GOT3 (cell line): ENCODE measurements around the gene TSTD2.
"Not testable (repeated sequence)": the region's sequence is repeated elsewhere in the genome, so short reads cannot be mapped to it uniquely, and the experiment has no call there.

ENCODE experiments used
- DNase-seq: peaks from one replicate; lab custom pipeline; 2025; ENCODE audit warnings: mixed read lengths; lab: John Stamatoyannopoulos, UW

TSTD2 gene

GRCh38 chr9:97630591-97630990 lies 2.6 kb downstream of the TSTD2 start:
- no peak for DNase-seq

GRCh38 chr9:97629156-97629555 lies 4.0 kb downstream of the TSTD2 start:
- DNase-seq: no peak

GRCh38 chr9:97628668-97629067 lies 4.5 kb downstream of the TSTD2 start:
- DNase-seq: no peak

- DNase-seq: no peak
Observed at GRCh38 chr9:97627624-97628023, 5.5 kb downstream of the TSTD2 start.

GRCh38 chr9:97625620-97626019 lies 7.5 kb downstream of the TSTD2 start:
- DNase-seq: no peak

- no peak for DNase-seq
Observed at GRCh38 chr9:97623946-97624345, 9.2 kb downstream of the TSTD2 start.

GRCh38 chr9:97622483-97622882 lies 10.7 kb downstream of the TSTD2 start:
- DNase-seq: not testable (repeated sequence)

- DNase-seq: not testable (repeated sequence)
Observed at GRCh38 chr9:97620063-97620462, 13.1 kb downstream of the TSTD2 start.

- no peak for DNase-seq
Observed at GRCh38 chr9:97617939-97618416, 15.2 kb downstream of the TSTD2 start.

- DNase-seq: no peak
Observed at GRCh38 chr9:97615439-97616072, 17.6 kb downstream of the TSTD2 start.

GRCh38 chr9:97604901-97605645 lies 28.1 kb downstream of the TSTD2 start:
- DNase-seq: no peak

- DNase-seq: no peak
Observed at GRCh38 chr9:97602430-97602829, 30.7 kb downstream of the TSTD2 start.

GRCh38 chr9:97601228-97601898 lies 31.8 kb downstream of the TSTD2 start:
- no peak for DNase-seq

GRCh38 chr9:97600531-97601227 lies 32.5 kb downstream of the TSTD2 start:
- no peak for DNase-seq

GRCh38 chr9:97599314-97599846 lies 33.8 kb downstream of the TSTD2 start:
- DNase-seq: no peak

GRCh38 chr9:97598461-97599288 lies 34.5 kb downstream of the TSTD2 start:
- DNase-seq: no peak

GRCh38 chr9:97596906-97597305 lies 36.3 kb downstream of the TSTD2 start:
- no peak for DNase-seq

- DNase-seq: no peak
Observed at GRCh38 chr9:97594381-97594921, 38.7 kb downstream of the TSTD2 start.

- DNase-seq: no peak
Observed at GRCh38 chr9:97593960-97594359, 39.2 kb downstream of the TSTD2 start.

GRCh38 chr9:97592126-97592525 lies 41.0 kb downstream of the TSTD2 start:
- no peak for DNase-seq

- no peak for DNase-seq
Observed at GRCh38 chr9:97591535-97591934, 41.6 kb downstream of the TSTD2 start.
